HG02571 (cell line): Measurements from ENCODE around the gene SFTPD.
"Not testable (repeated sequence)": the region's sequence is repeated elsewhere in the genome, so short reads cannot be mapped to it uniquely, and the experiment has no call there.

Source experiments
- ATAC-seq: cut with Tn5 transposase; IDR thresholded peaks from one replicate; pipeline ENCODE4 v1.9.1; 2021; ENCODE audit warnings: mild to moderate bottlenecking, moderate library complexity; ENCODE audit not compliant: unreplicated experiment

SFTPD gene

GRCh38 chr10:79948976-79949722 is at the start of gene SFTPD:
TSS of gene SFTPD (minus strand) at chr10:79949105. CDS start at chr10:79946659, 2,446 bp downstream.
- ATAC-seq = no peak

- ATAC-seq = no peak
These were observed 47.2 kb upstream of the SFTPD start for GRCh38 chr10:79995979-79996634.

DNA sequence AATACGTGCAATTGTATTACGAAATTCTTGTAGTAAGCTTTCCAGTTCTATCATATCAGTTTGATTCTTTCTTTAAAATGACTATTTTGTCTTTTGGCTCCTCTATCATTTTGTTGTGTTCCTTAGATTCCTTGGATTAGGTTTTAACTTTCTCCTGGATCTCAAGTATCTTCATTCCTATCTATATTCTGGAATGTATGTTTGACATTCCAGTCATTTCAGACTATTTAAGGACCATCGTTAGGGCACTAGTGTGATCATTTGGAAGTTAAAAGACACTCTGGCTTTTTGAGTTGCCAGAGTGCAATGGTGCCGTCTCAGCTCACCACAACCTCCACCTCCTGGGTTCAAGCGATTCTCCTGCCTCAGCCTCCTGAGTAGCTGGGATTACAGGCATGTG is 45.7 kb upstream of the SFTPD start:
- no peak for ATAC-seq

DNA sequence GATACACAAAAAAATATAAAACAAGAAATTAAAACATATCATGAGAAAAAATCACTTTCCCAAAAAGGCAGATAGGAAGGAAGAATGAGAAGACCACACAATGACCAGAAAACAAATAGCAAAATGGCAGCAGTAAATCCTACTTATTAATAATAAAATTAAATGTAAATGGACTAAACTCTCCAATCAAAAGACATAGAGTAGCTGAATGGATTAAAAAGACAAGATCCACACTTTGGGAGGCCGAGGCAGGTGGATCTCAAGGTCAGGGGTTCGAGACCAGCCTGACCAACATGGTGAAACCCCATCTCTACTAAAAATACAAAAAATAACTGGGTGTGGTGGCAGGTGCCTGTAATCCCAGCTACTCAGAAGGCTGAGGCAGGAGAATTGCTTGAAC is 39.3 kb upstream of the SFTPD start:
- ATAC-seq = not testable (repeated sequence)

DNA sequence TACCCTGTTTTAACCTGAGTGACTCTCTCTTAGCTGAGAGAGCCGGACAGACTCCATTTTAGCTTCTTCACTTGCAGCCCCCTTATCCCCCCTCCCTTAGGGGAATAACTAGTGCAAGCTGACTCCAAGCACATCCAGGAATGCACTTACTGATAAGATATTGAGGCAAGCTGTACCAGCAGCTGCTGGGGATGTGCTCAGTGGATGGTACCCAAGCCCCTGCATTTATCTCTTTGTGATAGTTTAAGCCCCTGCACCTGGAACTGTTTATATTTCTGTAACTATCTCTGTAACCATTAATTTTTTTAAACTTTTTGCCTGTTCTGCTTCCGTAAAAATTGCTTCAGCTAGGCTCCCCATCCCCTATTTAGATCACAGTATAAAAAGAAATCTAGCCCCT is 37.8 kb upstream of the SFTPD start:
- ATAC-seq = not testable (repeated sequence)

DNA sequence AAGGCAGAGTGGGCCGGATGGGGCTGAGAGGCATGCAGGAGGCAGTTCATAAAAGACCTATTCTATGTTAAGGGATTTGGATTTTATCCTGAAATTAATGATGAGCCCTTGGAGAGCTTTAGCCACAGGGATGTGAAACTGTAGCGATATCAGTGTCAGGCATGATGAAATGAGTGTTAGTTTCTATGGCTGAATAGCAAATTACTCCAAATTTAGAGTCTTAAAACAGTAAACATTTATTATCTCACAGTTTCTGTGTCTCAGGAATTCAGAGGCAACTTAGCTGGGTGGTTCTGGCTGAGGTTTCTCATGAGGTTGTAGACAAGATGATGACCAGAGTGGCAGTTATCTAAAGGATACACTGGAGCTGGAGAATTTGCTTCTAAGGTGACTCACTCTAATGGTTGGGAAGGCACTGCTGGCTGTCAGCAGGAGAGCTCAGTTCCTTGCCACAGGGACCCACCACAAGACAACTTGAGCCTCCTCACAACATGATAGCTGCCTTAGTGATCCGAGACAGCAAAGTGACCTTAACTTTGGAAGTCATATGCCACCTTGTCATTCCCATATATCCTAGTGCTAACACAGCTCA is 36.7 kb upstream of the SFTPD start:
- ATAC-seq = no peak

DNA sequence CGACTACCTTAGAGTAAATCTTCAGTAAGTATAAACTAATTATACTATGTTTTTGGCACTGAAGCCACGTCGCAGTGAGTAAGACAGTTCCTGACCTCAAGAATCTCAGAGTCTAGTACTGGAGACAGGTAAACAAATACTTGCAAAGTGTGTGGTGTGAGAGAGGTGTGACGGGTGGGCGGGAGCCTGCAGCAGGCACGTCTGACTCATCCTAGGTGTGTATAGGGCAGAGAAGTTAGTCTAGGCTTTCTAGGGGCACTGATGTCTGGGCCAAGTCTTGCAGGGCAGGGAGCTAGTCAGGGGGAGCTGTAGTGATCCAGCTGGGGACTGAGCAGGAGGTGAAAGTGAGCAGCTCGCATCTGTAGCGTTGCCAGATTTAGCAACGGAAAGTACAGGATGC is 35.9 kb upstream of the SFTPD start:
- peak; percentile 54 for ATAC-seq

GRCh38 chr10:79983286-79983909 is 34.5 kb upstream of the SFTPD start:
- no peak for ATAC-seq

DNA sequence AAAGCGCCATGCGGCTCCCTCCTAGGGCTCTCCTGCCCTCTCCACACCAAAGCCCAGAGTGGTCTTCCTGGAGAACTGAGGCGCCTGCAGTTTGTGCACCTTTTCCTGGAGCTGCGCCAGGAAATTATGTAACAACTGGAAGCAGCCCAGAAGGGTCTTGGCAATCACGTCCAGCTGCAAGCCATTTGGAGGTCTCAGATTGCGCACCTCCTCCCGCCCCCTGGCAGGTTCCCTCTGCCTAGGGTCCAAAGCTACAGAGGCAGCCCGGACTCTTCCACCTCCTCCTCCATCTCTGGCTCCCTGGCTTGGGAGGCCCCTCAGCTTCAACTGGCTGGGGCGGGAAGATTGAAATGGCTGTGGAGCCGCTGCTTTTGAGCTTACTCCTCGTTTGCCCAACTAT is 34.0 kb upstream of the SFTPD start:
- no peak for ATAC-seq

DNA sequence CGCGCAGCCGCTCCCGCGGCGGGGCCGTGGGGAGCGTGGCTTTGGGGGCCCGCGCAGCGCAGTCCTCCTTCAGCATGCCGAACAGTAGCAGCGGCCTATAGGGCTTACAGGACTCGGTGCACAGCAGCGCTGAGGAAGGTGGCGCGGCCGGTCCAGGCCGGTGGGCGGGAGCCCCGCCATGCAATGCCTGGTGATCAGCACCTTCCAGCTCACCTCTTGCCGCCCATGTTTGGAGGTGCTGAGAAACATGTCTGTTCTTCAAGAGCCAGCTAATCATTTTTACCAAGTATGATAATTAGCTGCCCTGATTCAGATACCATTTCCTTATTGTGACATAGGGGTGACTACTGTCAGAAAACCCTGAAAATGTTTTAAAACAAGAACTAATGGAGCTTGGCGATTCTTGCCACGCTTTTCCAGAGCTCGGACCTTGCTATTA is 33.5 kb upstream of the SFTPD start:
- ATAC-seq = no peak

GRCh38 chr10:79981450-79982361 is 32.8 kb upstream of the SFTPD start:
- no peak for ATAC-seq

GRCh38 chr10:79980711-79981110 is 31.8 kb upstream of the SFTPD start:
- no peak for ATAC-seq

DNA sequence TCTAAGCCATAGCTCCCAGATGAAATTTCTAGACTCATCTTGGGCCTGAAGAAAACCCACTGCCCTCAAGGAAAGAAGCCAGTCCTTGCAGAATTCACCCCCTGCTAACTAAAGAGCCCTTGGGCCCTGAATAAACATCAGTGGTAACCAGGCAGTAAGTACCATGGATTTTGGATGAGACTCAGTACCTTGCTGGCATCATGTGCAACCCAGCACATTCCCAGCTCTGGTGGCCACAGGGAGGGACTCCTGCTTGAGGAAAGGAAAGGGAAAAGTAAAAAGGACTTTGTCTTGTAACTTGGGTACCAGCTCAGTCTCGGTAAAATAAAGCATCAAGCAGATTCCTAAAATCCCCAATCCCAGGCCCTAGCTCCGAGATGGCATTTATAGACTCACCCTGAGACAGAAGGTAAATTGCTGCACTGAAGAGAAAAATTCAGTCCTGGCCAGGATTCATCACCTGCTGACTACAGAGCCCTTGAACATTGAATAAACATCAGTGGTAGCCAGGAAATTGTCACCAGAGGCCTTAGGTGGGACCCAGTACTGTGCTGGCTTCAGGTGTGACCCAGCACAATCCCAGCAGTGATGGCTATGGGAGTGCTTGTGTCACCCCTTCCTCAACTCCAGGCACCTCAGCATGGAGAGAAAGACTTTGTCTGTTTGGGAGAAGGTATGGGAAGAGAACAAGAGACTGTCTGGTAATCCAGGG is 31.2 kb upstream of the SFTPD start:
- no peak for ATAC-seq

GRCh38 chr10:79979310-79979975 is 30.5 kb upstream of the SFTPD start:
- no peak for ATAC-seq

DNA sequence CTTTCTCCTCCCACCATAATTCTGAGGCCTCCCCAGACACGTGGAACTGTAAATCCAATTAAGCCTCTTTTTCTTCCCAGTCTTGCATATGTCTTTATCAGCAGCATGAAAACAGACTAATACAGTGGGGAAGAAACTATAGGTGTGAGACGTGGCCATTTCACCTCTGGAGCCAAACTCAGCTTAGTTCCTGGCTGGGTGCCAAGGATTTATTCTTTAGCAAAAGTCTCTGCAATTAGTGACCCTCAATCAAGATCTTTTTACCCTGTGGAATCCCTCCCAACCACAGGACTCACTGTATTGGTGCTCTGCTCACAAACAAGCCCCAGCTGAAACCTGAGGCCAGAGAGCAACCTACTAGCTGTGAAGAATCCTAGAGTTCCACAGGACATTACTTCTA is 28.1 kb upstream of the SFTPD start:
- ATAC-seq = no peak

GRCh38 chr10:79970062-79970461 is 21.2 kb upstream of the SFTPD start:
- ATAC-seq = no peak

DNA sequence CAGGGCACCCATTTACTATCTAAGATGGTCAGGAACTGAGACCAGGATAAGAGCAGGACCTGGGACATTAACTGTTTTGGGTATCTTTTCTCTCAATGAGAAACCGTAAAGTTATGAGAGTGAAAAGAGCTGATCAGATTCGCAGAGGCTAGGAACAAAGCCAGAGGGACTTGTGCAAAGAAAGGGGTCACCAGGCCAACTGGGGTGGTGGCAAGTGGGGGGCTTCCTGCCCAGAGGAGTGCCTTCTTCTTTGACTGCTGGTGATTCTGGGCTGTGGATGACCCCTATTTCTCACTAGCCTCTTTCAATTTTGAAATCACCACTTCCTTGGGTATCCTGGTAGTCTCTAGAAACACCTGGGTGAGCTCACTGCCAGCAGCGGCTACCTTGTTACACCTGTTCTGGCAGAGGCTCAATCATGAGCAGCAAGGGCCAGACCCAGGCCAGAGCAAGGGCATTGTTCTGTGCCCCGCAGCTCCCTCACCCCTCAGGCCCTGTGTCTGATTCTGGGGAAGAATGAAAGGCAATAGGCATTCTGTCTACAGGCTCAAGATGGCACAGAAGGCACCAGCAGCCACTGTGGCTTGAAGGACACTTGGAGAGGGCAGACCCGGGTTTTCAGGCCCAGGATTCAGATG is 999 bp downstream of the SFTPD start:
- ATAC-seq = no peak

DNA sequence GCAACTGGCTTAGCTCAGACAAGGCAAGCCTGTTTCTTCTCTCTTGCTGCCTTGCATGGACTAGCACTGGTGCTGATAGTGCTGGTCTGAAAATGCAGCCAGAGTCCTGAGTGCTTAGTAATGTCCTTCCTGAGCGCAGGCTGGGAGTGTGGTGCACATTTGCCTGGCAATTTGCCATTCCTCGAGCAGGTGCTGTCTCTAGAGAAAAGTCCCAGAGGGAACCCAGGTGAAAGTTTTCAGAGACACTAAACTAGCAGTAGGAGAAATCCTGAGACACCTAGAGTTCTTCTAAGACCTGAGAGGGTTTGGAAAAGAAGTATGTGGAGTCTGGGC is 1.9 kb downstream of the SFTPD start:
- ATAC-seq = no peak
